Stimulated activated CD8-positive, alpha-beta memory T cell treated with anti-CD3 and anti-CD28 coated beads, Interleukin-7, amount 100 ng/mL, for 48 hours (primary cell): Measurements from ENCODE around the gene C16orf86.

Experiments used
- DNase-seq, 2 donors: peaks; one replicate each; pipeline ENCODE4 v3.0.0-alpha.2; 2020; ENCODE audit warnings: low read depth in 1 of 2; ENCODE audit errors: extremely low read depth in 1 of 2

C16orf86 gene, protein sequence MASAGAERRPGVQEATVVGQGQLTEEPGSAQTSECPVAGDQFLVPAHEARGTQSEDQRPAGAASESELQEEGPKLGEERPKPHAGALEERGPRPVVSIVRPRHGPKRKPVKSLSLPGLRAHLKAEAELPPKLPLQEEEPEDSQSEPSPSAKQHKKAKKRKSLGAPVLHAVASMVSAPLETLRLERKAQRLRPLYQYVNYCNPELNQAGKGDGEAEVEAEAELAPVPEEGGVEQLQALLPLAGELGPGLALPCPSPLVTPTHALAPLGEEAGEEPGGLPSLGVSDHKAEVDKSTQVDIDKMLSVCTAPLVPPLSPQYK

DNA sequence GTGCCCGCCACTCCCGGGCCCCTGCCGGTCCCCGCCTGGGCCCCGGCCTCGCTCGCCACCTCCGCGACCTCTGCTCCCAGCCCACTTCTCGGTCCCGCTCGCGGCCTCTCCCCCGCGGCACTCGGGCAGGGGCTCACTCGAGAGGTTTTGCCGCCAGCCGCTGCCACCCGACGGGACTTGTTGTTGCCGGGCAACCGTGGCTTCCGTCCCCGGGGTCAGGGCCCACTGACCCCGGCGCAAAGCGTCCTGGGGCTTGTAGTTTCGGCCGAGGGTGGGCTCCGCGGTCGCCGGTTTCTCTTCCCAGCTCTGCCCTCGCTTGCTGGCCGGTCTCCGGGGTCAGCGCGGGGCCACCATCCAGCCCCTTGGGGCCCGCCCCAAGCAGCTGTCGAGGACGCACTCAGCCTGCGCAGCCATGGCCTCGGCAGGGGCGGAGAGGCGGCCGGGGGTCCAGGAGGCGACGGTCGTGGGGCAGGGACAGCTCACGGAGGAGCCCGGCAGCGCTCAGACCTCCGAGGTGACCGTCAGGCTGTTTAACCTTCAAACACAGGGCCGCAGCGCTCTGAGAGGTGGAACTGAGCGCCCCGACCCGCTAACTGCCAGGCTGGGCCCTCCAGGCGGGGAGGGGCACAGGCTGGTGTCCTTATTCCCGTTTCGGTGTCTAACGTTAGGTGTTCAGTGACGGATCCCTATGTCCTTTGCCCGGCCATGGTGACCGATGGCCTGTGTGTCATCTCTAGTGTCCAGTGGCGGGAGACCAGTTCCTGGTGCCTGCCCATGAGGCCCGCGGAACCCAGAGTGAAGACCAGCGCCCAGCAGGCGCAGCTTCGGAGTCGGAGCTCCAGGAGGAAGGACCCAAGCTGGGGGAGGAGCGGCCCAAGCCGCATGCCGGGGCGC, at the start of gene C16orf86, which contains the start of gene ENKD1:
C16orf86 (plus strand) TSS at position 256 of the 894 bp plus-strand sequence; CDS start at position 413, 157 bp downstream.
ENKD1 (minus strand) TSS at position 192 of the 894 bp plus-strand sequence. CDS start 308 bp downstream, outside the sequence.
- DNase-seq, result peak; percentile 61 to 74

DNA sequence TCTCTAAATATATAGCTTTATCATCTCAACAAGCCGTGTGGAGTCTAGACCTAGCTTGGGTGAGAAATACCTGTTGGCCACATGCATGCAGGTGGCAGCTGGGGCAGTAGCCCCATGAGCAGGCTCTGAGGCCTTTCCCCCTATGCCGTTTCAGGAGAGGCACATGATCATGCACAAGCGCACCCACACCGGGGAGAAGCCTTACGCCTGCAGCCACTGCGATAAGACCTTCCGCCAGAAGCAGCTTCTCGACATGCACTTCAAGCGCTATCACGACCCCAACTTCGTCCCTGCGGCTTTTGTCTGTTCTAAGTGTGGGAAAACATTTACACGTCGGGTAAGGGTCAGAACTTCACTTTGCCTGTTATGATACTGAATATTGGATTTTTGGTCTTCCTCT, 38.4 kb upstream of the C16orf86 start:
- DNase-seq, result no peak

DNA sequence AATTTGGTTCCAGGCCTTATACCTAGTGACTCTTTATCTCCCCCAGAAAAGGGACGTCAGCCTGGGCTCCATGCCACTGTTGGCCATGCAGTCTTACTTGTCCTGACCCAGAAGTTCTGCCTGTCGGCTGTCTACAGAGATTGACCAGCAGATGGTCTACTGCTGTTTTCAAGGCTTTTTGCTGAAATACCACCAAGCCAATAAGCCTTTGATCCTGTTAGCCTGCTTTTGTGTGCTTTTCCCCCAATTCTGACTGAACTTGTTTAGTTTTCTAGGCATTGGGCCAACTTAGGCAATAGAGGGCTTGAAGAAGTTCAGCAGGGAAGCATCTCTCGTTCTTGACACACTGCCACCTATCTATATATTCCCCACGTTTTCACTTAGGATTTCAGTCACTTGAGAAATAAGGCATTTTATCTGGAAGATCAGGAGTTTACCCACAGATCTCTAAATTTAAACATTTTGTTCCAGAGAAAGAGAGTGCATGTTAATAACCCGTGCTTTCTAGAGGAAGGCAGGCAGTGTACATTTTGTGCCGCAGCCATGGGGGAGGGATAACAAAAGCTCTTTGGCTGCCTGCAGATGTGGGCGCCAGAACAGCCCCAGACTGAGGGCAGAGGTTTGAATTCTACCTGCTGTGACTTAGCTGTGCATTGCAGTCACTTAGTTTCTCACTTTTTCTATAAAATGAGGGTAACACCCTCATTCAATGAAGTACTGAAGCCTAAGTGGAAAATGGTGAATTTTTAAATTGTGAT, 34.0 kb upstream of the C16orf86 start:
- DNase-seq, result no peak

DNA sequence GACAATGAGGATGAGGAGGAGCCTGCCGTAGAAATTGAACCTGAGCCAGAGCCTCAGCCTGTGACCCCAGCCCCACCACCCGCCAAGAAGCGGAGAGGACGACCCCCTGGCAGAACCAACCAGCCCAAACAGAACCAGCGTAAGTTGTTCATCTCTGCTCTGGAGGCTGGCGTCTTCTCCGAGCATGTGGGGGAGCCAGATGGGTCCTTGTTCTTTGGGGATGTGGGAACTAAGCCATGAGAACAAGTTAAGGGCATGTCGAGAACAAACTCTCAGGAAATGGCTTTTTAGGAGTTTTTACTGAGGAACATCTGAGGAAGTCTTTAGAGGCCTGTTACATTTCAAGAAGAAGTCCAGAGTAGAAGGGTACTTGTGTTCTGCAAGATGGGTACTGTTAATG, 29.9 kb upstream of the C16orf86 start:
- no peak for DNase-seq

DNA sequence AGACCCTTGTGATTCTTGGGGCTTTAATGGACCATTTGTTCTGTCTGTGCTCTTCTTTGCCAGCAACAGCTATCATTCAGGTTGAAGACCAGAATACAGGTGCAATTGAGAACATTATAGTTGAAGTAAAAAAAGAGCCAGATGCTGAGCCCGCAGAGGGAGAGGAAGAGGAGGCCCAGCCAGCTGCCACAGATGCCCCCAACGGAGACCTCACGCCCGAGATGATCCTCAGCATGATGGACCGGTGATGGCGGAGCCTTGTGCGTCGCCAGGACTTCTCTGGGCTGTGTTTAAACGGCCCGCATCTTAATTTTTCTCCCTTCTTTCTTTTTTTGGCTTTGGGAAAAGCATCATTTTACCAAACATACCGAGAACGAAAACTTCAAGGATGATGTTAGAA, 29.0 kb upstream of the C16orf86 start:
- DNase-seq, result no peak

DNA sequence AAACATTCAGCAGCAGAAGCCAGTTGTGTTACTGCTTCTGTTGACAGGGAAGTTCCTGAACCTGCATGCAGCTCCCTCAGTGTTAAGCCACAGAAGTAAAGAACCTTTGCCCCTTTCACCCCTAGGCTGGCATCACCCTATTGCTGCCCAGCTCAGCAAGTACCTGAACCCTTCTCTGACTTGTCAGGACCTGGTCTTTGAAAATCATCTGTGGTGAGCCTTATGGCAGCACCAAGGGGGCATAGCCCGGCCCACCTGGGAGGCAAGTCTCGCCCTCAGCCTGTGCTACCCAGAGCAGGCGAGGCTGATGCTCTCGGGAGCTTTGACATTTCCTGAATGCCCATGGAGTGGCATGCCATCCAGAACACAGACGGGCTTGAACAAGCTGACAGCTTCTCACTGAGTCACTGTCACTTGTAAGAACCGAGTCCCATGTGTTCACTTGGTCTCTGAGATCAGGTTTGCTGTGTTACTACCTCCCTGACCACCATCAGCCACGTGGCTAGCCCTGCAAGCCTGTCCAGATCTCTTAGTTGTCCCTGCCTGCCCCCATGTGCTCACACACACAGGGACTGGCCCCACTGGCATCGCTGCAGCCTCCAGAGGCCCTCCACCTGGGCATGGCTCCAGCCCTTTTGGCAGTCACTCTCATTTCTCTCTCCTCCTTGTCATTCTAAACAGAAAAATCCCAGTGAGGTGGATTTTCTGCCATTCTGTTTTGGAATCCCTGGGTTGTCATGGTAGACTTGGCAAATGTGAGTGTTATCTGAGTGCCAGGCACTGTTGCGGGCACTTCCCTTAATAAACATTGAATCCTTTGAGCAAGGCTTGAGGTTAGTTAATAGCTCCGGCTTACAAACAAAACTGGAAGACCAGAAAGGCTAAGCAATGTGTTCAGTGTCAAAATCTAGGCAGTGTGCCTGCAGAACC, 24.6 kb upstream of the C16orf86 start:
- no peak for DNase-seq

DNA sequence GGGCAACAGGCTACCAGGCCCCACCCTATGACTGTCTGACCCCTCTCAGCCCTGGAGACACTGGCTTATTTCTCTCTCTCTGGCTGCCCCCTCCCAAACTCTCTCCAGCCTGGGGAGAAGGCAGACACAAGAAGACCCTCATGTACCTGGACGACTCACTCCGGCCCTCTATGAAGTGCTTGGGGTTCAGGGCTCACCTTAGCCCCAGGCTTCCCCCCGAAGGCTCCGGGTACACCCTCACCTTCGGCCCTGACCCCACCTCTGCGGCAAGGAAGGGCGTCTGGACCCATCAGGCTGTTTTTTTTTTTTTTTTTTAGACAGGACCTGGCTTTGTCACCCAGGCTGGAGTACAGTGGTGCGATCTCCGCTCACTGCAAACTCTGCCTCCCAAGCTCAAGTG, 22.6 kb upstream of the C16orf86 start:
- no peak for DNase-seq

DNA sequence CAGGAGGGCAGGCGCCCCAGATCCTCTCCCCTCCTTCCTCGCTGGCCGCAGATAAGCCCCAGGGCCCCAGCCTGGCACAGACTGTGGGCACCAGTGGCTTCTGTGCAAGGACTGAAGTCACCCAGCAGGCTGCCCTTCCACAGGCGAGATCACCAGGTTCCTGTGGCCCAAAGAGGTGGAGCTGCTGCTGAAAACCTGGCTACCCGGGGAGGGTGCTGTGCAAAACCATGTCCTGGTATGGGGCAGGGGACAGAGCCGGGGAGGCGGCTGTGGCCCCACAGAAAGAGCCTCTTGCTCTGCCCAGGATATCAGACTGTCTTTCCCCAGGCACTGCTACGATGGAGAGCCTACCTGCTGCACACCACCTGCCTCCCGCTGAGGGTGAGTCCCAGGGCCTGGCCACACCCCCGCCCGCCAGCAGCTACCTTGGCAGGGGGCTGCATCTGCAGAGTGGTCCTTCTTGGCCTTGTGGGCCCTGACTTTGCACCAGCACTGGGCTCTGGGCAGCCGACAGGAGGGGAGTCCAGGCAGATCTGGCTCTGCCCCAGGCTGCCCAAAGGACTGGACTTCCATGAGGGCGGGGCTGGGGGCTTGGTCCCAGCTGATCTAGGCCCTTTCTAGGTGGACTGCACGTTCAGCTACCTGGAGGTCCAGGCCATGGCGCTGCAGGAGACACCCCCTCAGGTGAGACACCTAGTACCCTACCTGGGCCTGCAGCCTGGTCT, 21.1 kb upstream of the C16orf86 start:
- DNase-seq, result no peak

DNA sequence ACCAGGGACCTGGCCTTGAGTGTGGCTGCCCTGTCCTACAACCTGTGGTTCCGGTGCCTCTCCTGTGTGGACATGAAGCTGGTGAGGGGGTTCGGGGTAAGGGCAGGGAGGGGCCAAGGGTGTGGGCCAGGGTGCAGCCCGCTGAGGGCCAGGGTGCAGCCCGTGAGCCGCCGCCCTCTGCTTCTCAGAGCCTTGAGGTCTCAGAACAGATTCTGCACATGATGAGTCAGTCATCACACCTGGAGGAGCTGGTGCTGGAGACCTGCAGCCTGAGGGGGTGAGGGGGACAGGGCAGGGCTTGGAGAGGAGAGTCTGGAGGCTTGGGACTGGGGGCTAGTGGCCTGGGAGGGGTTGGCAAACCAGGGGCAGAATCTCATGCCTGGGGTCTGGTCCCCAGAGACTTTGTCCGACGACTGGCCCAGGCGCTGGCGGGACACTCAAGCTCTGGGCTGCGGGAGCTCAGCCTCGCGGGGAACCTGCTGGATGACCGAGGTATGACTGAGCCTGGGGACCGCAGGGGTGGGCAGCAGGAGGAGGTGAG, 19.4 kb upstream of the C16orf86 start:
- no peak for DNase-seq

DNA sequence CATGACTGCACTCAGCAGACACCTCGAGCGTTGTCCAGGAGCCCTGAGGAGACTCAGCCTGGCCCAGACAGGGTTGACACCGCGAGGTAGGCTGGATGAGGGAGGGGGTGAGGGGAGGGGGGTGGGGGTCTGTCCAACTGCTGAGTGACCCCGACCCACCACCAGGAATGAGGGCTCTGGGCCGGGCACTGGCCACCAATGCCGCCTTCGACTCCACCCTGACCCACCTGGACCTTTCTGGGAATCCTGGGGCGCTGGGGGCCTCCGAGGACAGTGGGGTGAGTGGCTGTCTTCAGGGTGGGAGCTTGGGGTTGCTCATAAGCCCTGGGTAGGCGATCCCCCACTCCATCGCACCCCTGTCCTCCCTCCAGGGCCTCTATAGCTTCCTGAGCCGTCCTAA, 18.9 kb upstream of the C16orf86 start:
- no peak for DNase-seq

DNA sequence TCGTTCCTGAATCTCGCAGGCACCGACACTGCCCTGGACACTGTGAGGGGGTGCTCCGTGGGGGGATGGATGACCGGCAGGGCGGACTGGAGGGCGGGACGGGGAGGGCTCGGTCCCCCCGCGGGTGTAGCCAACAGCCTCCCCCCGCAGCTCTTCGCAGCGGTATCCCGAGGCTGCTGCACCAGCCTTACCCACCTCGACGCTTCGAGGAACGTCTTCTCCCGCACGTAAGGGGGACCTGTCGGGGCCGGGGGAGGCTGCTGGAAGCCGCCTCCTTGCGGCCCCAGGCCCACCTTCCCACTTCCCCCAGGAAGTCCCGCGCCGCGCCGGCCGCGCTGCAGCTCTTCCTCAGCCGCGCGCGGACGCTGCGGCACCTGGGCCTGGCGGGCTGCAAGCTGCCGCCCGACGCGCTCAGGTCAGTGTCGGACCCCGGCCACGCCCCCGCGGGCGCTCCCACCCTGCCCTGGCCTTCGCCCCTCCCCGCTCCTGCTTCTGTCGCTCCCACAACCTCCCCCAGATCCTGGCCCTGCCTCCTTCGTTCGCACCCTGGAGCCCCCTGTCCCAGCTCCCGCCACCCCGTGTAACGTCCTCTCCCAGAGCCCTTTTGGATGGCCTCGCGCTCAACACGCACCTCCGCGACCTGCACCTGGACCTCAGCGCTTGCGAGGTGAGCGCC, 18.4 kb upstream of the C16orf86 start:
- no peak for DNase-seq

DNA sequence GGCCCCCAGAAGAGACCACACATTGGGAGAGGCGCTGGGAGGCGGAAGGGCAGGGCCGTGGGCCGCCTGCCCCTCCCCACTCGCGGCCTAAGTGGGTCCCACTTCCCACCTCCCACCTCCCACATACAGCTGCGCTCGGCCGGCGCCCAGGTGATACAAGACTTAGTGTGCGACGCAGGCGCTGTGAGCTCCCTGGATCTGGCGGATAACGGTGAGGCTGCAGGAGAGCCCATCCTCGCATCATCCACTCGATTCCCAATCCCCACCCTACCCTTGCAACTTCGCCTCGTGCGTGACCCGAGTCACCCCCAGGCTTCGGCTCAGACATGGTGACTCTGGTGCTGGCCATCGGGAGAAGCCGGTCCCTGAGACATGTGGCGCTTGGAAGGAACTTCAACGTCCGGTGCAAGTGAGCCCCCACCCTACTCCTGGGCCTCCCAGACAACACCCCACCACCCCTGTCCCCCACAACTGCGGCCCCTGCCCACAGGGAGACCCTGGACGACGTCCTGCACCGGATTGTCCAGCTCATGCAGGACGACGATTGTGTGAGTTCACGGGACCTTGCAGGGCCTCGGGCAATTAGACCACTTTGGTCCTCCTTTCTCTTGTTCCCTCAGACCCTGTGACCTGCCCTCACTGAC, 17.7 kb upstream of the C16orf86 start:
- no peak for DNase-seq

DNA sequence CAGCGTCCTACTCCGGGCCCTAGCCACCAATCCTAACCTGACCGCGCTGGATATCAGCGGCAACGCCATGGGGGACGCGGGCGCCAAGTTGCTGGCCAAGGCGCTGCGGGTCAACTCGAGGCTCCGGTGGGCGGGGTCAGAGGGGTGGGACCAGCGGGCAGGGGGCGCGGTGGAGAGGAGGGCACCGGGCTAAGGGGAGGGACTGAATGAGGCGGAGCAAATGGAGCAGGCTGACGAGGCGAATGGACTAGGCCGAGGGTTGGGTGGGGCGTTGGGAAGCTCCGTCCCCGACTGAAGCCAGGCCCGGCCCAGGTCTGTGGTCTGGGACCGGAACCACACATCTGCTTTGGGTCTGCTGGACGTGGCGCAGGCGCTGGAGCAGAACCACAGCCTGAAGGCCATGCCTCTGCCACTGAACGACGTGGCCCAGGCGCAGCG, 17.1 kb upstream of the C16orf86 start:
- no peak for DNase-seq

DNA sequence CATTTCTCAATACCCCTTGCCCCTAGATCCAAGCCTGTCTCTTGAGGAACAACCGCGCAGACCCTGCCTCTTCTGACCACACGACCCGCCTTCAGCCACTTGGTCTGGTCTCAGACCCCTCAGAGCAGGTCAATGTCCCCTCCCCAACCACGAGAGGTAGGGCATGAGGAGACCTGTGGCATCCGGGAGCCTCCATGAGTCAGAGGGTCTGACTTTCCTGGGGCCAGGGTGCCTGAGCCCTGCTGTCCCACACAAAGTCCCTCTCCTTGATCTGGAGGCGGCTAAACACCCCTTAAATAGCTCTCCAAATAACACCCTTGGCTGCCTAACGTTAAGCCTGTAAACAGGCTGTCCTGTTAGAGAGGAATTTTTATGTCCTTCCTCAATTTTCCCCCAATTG, 16.6 kb upstream of the C16orf86 start:
- DNase-seq, result no peak

DNA sequence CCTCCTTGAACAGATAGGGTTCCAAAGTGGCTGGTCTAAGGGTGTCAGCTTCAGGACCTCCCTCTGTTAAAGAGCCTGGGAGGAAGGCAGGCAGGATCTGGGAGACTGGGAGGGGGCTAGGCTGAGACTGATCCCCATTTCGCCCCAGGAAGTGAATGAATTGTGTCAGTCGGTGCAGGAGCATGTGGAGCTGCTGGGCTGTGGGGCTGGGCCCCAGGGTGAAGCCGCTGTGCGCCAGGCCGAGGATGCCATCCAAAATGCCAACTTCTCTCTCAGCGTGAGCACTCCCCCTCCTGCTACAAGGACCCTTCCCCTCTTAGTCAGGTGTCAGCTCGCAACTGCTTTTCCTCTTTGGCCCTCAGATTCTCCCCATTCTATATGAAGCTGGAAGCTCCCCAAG, 15.6 kb upstream of the C16orf86 start:
- DNase-seq, result no peak

DNA sequence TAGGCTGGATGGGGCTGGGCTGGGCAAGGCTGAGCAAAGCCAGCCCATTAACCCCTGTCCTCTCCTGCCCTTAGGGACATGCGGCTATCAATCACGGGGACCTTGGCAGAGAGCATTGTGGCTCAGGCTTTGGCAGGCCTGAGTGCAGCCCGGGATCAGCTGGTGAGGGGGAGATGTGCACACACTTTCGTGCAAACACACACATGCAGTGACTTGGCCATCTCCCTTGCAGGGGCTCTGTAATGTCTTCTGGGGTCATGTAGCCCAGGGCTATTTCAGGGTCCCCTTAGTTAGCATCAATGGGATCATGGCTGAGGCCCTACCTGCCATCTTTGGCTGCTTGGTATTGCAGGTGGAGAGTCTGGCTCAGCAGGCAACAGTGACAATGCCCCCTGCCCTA, 14.8 kb upstream of the C16orf86 start:
- no peak for DNase-seq

DNA sequence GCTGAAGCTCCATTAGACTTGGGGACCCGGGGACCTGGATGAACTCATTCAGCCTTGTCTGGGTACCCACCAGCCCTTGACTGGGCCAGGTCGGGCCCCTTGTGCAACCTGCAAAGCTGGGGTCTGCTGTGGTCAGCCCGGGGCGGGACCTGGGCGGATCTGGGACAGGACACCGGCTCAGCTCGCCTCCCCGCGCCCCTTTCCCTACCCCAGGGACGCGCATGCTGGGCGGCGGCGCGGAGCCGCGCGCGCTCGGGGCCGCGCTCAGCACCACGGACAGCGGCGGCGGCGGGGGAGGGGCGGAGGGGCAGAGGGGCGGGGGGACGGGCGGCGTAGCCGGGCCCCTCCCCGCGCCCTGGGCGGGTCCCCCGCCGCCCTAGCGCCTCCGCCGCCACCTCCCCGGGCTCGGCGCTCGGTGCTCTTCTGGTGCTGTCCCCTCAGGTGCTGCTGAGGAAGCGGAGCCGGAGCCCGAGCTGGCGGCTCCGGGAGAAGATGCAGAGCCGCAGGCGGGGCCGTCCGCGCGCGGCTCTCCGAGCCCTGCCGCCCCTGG, 14.0 kb upstream of the C16orf86 start:
- DNase-seq, result no peak
